ENCODE measurements around the gene DENND2A.

DENND2A gene

DNA sequence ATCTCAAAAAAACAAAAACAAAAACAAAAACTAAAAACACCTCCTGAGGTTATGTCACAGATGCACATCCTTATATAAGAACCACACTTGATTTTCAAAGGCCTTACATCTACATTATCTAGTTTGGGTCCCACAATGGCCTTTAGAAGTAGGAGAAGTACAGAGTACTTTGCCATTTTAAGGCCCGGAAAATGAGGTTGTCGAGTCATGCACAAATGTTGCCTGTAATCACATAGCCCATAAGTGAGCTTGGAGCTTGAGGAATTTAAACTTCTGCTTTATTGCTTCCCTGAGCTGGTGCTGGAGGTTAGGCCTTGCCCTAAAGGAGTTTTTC, 151.6 kb downstream of the DENND2A start:
- DNase-seq, result no peak

DNA sequence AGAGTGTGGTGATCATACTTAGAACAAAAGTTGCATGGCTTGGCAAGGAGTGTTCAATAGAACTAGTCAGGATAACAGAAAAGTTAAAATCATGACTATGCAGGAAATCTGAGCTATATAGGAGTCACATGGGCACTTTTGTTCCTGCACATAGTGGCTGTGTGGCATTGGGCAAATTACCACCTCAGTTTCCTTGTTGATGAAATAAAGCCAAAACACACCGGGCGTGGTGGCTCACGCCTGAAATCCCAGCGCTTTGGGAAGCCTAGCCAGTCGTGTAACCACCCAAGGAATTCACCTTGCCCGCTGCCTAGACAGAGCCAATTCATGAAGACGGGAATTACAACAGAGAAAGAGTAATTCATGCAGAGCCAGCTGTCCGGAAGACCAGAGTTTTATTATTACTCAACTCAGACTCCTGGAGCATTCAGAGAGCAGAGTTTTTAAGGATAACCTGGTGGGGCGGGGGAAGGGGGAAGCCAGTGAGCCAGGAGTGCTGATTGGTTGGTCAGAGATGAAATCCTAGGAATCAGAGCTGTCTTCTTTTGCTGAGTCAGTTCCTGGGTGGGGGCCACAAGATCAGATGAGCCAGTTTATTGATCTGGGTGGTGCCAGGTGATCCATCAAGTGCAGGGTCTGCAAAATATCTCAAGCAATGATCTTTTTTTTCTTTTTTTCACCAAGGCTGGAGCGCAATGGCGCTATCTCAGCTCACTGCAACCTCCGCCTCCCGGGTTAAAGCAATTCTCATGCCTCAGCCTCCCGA, 154.9 kb downstream of the DENND2A start:
- no peak for DNase-seq

DNA sequence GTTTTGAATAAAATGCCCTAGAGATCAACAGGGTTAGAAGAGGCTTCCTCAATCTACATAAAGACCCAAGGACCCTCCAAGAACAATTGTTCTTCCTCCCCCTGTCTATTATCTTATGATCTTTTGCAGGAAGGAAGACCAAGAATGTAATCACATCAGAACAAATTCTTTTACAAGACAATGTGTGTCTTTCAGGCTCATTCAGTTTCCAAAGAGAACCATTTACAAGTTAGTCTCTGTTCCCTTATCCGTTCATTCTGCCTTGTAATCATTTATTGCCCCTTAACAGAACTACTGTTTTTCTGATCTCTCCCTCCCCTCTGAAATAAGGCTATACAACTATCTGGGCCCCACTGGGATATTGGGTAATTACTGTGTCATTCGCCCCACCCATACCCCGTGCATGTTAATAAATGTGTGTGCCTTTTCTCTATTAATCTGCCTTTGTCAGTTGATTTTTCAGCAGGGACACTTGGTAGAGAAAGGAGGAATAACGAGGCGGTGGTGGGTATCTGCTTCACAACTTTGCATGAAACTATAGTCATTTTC, 155.6 kb downstream of the DENND2A start:
- no peak for DNase-seq

DNA sequence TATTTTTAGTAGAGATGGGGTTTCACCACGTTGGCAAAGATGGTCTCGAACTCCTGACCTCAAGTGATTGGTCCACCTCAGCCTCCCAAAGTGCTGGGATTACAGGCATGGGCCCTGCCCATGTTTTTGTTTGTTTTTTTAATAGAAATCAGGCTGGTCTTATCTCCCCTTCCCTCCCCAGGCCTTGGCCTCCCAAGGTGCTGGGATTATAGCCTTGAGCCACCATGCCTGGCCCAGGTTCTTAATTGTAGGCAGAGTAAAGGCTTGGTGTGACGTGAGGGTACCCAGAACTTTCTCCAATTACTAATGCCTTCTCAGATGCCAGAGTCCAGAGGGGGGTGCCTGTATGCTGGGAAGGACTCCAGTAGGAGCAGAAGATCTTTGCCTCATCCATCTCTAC, 156.1 kb downstream of the DENND2A start:
- DNase-seq, result no peak

DNA sequence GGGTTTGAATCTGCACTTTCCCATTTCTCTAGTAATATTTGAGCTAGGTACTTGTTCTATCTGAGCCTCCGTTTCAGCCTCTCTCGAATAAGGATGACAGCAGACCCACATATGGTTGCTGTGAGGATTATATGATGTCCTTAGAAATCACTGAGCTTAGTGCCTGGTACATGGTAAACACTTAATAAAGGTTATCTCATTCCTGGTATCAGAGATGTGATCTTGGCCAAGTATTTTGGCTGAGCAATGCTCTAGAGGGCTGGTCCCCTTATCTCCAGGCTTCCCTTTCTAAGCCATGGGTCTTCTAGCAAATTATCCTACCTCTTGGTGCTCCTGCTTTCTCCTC, 160.9 kb downstream of the DENND2A start:
- no peak for DNase-seq

DNA sequence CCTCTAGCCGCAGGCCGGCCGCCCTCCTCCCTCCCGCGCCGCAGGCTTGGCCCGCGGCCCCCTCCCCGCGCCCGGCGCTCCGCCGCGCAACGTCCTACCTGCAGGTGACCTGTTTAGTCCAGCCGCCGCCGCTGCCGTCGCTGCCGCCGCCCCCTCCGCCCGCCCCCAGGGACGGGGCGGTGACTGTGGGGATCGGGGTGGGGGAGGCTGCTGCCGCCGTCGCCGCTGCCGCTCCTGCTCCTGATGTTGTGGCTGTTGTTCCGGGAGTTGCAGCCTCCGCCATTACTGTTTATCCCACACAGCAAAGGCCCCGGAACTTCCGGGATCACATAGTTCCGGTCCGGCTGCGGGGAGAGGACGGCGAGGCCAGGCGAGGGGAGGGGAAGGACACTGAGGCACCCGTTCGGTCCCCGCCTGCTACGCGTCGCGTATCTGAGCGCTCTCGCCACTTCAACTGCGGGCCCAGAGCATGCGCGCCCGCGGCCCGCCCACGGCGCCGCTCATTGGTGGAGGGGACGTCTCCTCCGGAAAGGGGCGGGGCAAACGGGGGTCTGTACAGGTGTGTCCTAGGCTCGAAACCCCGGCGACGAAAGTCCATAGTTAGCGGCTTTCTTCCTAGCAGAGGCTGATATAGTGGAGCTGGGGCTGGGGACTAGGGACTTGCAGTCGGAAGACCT, 161.4 kb downstream of the DENND2A start, which contains the start of gene MKRN1:
MKRN1 (minus strand) TSS at position 444 of the 677 bp plus-strand sequence; CDS start at position 283, 161 bp downstream.
- peak; percentile 93 for DNase-seq

DNA sequence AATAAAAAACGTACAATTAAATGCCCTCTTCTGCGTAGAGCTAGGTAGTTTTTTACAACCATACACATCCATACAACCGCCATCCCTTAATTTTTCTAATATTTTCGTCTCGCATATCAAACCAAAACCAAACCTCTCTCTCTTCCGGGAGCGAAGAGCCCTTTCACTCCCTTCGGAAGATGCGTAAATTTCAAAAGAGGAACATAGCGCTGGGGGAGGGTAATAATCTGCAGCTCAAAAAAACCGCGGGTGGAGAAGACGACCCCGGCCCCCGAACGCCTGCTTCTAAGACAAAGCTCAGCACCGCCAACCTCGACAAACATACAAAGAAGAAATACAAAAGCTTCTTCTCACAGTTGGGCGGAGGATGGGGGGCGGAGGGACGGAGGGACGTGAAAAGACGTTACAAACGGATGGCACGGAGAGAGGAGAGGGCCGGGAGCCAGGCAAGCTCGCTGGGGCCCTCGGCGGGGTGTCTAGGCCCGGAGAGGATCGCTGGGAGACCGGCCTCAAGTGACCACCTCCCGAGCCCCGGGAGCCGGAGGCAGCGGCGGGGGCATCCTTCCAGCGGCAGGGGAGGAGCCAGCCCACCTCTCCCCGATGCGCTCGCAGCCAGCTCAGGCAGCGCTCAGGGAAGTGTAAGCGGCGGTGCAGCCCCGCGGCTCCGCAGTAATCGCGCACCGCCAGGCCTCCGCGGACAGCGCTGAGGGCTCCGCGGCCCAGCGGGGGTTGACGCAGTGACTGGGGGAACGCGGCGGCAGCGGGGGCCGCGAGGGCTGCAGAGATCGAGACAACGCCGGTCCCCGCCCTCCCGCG, 162.2 kb downstream of the DENND2A start:
- peak; percentile 45 for DNase-seq

DNA sequence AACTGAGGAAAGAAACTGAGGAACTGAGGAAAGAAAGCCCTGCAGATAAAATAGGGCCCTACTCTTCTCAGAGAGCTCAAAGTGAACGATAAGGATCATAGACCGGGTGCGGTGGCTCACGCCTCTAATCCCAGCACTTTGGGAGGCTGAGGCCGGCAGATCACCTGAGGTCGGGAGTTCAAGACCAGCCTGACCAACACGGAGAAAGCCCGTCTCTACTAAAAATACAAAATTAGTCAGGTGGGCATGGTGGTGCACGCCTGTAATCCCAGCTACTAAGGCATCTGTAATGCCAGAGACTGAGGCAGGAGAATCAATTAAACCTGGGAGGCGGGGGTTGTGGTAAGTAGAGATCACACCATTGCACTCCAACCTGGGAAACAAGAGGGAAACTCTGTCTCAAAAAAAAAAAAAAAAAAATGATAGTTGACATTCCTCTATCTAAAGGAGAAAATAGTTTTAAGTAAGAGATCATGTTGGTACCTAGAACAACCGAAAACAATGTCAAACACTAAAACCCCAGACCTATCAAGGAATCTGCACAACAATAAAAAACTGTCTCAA, 163.8 kb downstream of the DENND2A start:
- no peak for DNase-seq

DNA sequence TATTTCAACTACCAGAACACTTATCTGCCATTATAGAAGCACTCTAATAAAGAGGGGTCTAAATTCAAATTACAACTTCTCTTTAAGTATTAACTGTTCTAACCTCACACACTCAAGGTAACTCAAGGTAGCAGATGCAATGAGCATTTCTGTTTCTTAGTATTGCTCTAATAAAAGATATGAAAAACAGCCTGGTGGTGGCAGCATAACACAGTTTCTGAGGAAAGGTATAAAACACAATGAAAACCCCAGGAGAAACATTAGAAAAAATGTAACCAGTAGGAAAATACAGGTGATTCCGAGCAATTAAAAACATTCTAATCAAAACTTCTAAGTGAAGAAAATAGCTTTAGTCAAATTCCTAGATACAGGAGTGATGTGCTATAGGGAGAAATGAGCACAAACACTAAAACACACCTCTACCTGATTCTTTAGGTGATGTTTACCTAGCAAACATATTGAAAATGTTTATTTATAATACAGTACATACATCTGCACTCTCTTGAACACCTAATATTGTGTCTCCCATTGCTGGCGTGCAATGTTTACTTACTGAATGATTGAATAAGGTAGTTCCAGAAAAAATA, 164.8 kb downstream of the DENND2A start:
- DNase-seq, result peak; percentile 38
